Retina (tissue), 1 donor: ENCODE measurements around the gene PPP1R14C.

ENCODE experiments used
- DNase-seq: peaks from one replicate; pipeline ENCODE4 v3.0.0-alpha.2; 2016

PPP1R14C gene

DNA sequence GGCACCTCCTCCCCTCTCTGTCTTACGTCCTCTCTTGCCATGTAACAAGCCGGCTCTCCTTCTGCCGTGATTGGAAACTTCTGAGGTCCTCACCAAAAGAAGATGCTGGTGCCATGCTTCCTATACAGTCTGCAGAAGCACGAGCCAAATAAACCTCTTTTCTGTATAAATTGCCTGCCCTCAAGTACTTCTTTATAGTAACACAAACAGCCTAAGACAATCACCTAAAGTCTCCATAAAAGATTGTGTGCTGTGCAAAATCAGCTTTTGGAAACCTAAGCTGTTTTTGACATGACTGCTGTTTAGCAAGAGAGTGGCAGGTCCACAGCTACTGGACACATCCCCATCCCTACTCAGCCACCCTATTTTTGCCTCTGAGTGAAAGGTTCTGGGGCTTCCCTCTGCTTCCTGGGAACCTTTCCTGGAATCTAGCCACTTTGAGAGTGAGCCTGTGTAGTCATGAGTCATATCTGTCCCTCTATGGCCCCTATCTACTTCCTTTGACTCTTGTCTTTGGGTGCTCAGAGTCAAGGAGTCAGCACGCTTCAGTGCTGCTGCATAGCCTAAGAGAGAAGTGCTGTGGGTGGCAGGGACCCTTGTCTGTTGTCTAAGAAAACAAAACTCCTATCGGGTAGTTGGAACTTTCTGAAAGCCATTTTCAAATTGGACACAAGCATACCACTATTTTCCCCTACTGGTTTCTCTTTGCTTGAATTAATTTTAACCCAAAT is 110.0 kb downstream of the PPP1R14C start:
- no peak for DNase-seq

DNA sequence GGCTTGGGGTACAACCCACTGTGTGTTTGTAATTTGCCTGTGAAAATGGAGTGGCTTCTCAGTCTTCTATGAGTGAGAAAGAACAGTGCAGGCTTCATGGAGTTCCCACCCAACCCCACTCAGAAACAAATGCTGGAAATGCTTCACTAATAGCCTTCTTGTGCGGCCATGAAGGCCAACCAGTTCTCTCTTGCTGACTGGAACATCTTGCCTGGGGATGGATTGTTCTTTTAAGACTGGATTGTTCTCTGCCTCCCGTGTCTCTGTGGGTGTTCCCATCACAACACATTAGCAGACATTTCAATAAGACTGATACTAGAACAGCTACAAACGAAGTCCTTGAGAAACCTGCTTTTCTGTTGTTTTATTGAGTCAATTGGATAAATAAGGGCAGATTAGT is 110.6 kb downstream of the PPP1R14C start:
- no peak for DNase-seq

DNA sequence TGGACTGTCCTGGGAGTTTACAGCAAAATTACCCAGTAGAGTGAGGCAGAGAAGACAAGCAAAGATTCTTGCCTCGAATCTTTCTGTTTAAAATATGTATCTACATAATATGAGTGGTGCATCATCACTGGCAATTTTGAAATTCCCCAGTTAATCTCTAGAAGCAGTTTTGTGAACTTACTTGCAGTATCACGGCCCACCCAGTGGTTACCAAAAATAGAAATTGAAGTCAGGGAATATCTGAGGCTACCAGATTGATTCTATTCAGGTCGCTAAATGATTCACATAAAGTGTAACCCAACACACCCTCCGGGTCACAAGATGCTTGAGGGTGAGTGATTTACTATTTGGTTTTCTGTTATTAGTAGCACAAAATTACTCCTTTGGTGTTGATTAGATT is 111.9 kb downstream of the PPP1R14C start:
- no peak for DNase-seq

DNA sequence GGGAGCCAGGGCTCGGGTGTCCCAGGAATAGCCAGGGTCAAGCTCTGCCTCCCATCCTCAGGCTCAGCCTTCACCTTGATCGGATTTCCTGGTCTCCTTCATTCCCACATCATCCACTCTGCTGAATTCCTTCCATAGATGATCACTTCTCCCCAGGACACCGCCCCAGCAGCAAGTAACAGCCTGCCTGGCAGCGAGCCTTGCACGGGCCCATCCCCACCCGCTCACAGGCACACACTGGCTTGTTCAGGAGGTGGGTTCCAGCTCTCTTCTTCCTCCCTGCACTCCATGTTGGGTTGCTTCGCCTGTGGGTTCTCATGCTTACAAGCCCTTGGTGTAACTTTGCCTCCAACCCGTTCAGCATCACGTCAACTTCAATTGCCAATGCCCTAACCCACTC is 113.0 kb downstream of the PPP1R14C start:
- DNase-seq = no peak

DNA sequence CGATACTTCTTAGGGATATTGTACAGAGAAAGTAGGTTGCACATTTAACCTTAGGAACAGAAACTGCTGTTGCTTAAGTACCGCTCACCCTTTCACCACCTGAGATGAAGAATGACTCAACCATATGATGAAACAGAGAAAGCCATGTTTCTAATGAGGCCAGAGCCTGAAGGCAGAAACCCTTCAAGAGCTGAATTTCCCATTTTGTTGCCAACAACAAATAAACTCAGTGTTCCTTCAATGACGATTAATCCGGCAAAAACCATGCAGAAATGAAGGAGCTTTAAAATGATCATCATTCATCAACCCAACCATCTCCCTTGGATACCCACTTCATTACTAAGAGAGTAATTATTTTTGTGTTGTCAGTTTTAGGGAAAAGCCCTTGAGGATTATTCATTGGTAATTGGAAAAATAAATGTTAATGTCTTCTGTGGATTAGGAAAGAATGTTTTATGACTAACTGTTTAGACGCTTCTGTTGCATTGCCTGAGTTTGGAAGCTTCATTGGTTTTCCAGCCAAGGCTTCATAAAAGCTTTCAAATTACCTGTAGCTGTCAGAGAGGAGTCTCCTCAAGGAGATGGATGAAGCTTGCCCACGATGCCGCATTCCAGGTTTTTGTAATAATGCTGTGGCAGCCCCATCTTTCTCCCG is 113.9 kb downstream of the PPP1R14C start:
- DNase-seq = no peak

DNA sequence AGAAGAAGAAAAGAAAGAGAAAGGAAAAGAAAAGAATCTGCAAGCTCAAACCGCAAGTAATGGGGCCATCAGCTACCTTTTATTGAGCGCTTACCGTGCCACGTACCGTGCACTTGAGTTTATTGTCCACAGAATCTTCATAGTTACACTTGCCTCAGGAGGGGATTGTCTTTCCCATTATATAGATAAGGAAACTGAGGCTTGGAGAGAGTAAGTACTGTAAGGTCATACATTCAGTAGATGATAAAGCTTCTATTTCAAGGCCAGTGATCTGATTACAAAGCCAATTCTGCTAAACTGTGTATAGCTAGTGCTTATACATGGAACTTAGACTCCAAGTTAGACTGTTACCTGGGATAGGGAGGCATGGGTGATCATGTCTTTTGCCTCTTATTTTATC is 115.5 kb downstream of the PPP1R14C start:
- DNase-seq = no peak

DNA sequence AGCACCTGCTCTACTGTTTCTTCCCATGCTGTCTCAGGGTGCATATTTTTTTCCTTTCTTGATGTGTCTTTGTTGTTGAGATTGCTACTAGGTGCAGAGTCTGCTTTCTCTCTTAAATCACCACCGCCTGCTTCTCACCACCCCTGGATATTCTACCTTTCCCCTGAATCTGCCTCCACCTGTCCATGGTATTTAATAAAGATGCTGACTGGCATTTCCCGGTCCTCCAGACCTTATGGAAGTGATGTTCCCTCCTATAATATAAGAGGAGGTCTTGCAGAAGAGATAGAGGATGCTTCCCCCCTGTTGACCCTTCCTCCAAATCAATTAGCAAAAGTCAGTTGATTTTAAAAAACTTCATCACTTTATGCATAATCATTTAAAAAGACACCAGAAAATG is 118.1 kb downstream of the PPP1R14C start:
- DNase-seq = no peak

DNA sequence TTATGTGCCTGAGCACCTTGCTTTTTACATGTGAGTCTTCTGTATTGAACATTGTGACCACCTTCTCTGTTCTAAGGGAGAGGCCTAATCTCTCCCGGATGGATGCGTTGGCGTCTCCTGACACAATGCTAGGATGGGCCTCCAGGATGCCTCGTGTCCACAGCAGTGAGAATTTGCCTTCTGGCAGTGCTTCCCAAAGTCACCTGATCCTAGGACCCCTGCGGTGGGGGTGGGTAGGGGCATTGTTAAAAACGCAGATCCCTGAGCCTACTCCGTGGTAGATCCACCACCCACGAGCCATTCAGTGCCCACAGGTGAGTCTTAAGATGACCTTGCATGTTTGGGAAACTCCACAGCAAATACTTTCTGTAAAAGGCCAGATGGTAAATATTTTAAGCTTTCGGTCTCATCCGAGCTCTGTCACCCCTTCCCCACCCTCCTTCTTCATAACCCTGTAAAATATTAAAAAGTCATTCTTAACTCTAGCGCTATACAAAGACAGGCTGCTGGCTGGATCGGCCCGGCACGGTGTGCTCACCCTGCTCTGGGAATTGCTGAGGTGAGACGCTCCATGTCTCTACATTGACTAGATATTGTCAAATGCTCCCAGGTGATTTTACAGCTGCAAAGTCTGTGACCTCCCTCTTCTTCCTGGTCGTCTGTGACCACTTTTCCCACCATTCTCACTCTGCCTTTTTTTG is 119.3 kb downstream of the PPP1R14C start:
- no peak for DNase-seq

DNA sequence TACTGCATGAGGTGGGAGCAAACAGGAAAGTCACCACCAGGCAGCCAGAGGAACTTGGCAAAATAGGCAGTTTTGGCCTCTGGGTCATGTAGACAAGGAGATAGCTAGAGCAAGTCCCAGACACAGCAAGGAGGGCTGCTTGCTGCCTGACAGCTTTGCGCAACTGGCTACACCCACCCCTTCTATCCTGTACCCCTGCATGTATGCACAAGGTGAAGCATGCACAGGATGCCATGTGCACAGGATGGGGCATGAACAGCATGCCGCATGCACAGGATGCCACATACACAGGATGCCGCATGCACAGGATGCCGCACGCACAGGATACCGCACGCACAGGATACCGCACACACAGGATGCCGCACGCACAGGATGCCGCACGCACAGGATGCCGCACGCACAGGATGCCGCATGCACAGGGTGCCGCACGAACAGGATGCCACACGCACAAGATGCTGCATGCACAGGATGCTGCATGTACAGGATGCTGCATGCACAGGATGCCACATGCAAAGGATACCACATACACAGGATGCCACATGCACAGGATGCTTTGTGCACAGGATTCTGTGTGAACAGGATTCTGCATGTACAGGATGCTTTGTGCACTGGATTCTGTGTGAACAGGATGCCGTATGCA is 121.0 kb downstream of the PPP1R14C start:
- DNase-seq = no peak

DNA sequence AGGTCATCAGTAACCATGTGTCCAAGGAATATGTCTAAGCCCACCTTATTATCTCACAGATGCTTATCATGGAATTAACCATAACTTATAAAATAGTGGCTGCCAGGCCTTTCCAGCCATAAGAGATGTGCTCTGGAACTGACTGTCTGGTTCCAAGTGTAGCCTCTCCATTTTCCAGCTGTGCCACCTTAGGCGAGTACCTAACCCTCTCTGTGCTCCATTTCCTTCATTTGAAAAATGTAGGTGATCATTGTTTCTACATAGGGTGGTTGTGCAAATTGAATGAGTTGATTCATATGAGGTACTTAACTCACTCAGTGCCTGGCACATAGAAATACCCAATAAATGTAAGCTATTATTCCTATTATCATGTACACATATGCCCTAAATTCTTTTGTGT is 123.5 kb downstream of the PPP1R14C start:
- DNase-seq = no peak

DNA sequence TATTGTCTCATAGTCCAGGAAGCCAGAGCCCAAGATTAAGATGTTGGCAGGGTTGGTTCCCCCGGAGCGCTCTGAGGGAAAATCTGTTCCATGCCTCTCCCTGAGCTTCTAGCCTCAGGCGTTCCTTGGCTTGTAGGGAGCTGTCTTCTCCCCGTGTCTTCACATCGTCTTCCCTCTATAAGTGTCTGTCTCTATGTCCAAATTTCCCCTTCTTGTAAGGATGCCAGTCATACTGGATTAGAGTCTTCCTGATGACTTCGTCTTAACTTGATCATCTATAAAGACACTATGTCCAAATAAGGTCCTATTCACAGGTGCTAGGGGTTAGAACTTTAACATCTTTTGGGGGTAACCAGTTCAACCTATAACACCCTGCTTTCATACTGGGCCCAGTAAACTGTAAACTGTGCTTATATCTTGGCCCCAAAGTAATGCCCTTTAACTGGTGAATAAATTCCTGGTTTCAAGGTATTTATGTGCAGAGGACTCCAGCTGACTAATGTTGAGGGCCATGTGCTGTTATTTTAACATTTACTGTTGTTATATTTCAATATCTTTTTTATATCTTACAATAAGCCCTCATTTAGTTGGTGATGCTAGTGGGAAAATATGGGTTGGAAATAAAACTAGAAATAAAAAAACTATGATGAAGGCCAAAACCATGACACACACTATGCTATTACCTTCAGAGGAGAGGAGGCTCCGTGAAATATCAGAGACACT is 124.3 kb downstream of the PPP1R14C start:
- DNase-seq = no peak

DNA sequence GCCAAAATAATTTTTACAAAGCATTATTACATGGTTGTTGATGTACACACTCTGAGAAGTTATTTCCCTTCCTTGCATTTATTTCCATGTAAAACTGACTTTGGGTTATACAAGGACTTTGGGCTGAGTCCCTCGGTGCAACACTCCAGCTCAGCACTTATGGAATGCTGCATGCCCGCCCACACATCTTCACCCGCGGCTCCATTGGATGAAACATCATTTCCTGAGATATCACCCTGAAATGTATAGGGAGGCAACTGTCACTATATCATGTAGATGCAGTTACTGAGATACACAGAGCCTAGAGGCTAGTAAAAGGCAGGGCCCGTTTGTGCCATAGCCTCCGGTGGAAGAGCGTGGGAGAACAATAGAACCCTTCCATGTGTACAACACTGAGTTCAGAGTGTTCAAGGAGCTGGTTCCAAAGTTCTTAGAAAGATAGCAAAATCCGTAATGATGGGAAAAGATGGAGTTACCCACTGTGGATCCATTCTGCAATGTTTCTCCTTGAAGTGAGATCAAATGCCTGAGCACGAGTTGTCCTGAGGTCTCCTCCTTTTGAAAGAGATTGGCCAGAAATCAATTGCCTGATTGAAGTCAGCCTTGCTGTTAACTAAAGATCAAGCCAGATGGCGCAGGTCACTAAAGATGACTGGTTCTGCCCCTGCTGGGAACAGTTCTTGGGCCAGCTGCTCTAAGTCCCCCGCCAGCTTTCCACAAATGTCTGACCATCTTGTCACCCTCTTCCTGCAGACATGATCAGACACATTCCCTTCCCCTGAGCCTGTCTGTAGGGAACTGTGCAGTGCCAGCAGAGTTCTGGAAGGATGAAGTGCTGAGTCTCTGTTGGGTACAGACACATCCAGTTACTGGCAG is 125.1 kb downstream of the PPP1R14C start:
- peak; percentile 46 for DNase-seq

DNA sequence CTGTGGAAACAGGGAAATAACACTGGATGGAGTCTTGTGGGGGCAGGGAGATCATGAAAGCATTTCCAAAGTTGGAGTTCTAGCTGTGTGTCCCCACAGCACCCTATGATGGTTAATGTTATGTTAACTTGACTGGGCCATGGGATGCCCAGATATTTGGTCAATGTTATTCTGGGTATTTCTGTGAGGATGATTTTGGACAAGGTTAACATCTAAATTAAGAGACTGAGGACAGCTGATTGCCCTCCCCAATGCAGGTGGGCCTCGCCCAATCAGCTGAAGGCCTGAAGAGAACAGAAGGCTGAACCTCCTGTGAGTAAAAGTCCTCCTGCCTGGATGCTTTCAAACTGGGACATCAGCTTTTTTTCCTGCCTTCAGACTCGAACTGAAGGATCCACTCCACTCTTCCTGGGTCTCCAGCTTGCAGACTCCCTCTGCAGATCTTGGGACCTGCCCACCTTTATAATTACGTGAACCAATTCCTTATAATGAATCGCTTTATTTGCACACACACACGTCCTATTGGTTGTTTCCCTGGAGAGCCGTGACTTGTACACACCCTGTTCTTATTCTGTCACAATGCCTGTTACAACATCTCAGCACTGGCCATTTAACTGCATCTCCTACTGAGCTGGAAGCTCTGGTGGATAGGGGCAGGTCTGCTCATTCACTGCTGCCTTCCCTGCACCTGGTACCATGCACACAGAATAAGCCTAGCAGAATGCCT is 126.4 kb downstream of the PPP1R14C start:
- DNase-seq = no peak

DNA sequence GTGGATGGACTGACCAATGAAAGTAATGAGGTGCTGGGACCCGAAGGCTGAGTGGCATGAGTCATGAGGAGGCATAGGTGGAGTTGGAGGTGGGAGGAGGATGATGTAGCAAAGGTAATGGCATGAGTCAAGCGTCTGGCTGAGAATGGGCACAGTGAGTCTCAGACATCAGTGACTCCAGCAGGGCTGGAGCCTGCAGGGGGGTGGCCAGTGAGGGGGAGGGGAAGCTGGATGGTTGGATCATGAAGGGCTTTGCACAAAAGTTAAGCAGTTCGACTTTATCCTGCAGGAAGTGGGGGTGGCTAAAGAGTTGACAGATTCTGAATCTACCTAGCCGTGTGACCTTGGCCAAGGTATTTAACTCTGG is 127.0 kb downstream of the PPP1R14C start:
- DNase-seq = no peak

DNA sequence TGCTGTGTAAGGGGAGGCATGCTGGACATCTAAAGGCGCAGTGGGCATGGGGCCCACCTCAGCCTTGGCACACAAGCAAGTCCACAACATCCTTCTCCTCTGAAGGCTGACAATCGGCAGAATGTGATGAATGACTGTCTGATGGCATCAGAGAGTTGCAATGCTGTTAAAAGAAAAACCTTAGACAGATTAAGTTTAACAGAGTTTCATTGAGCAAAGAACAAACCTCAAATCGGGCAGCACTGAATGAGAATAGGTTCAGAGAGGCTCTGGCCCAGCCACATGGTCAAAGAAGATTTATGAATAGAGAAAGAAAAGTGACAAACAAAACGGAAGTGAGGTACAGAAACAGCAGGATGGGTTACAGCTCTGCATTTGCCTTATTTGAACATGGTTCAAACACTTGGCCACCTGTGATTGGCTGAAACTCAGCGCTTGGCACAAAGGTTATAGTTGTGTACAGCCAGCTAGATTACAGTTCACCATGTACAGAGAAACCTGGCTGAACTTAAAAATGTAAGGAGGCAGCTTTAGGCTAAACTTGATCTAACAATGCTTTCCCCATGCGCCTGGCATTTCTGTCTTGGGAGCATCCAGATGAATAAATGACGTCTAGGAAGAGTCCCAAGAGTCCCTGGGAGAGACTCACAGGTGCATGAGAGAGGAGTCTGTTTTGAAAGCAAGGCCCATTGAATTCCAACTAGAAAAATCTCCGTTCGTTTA is 127.6 kb downstream of the PPP1R14C start:
- DNase-seq = no peak

DNA sequence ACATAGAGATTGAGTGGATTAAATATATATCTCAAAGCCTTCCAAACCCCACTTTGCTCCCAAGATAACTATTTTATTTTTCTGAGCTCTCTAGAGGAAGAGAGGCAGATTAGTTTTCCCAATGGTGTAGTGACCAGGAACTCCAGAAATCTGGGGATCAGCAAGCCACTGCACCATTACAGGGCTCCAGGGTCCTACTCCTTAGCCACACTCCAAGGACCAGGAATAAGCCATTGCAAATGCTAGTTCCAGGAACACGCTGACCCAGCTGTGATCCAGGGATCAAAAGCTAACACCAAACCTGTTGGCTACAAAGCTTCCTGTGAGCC is 128.3 kb downstream of the PPP1R14C start:
- no peak for DNase-seq

DNA sequence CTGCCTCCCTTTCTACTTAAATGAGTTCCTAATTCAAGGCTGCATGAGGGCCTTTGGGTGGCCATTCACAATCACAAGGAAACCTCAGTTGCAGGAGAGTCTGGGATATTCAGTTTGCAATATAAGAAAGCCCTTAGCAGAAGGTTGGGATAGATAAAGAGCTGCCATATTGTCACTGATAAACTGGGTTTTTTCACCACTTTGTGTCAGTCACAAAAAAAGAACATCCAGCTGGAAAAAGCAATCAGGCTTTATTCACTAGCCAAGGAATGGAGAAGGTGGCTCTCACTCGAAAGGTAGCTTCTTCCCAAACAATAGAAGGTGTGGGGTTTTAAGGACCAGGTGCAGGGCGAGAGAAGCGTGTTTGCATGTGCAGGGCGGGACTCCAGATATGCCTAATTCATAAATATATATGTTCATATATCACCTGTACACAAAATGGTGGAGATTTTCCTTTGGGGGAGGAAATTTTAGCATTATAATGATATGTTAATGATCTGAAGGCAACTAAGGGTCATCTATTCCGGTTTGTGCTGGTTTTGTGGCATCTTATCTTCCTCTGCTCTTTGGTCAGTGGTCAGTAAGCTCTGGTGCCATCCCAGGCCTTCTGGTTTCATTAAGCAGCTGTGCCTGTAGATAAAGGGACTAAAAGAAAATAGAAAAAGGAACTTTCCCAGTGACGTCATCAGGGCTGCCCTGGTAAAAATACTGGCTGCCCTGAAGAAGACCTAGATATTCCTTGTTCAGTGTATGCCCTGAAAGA is 128.8 kb downstream of the PPP1R14C start:
- DNase-seq = no peak

DNA sequence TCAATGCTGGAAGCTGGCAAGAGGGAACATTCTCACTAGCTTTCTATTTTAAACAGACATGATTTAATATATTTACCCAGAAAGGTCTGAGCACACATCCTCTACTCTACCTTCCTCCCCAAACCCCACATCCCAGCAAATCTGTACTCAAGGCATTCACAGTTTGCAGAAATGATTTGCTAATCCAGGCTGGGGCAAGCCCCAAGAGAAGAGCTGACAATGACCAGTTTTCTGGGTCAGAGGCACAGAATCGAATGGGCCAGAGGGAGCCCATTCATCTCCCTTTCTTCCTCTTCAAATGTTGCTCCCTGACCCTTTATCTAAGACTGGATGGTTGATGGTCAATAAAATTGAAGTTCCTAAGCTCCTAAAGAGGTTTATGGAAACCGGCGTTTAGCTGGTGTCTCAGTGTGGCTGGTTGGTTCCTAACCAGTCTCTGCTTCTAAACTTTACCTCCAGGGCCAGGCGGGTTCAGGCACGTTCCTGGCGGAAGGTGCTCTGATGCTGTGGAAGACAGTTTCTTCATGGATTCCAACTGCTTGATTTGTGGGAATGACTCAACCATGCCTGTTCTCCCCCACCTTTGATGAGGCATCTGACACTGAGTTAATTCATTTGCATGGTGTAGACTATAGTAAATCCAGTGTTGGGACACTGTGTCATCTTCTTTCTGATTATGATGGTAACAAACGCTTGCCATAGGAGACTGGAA is 129.6 kb downstream of the PPP1R14C start:
- no peak for DNase-seq

DNA sequence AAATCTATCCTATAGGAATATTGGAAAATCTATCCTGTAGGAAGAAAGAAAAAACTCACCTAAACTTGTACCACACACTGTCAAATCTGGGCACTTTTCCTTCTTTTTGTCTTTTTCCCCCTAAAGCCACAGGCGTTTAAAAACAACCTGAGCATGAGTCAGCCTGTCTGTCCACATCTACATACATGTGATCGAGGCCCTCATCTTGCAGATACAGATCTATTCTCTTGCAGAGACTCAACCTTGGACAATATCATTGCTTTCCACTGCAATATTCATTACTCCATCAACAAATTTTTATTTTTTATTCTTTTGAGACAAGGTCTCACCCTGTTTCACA is 130.1 kb downstream of the PPP1R14C start:
- no peak for DNase-seq
